Smooth muscle cell (in vitro differentiated cells): ENCODE data around the gene KMT5C. TPM values are rescaled to one million over a fixed set of nuclear protein-coding genes. Genes with fewer than 3 reads are reported as not detected.

ENCODE experiments used
- DNase-seq: peaks from one replicate; lab custom pipeline; 2025; ENCODE audit not compliant: unreplicated experiment; lab: John Stamatoyannopoulos, UW
- H2AFZ ChIP-seq: fragments of 200-600 bp; sonication (generic); 2 replicates; pipeline ENCODE4 v1.6.0; 2016; ENCODE audit warnings: antibody characterized with exemption, low read depth, mild to moderate bottlenecking
- H3F3A ChIP-seq: fragments of 200-600 bp; sonication (generic); 2 replicates; pipeline ENCODE4 v1.6.0; 2017; ENCODE audit warnings: antibody characterized with exemption, low read depth
- H3K27ac ChIP-seq: fragments of 200-600 bp; sonication (generic); 2 replicates; pipeline ENCODE4 v1.5.1; 2016; ENCODE audit warnings: low read depth, mild to moderate bottlenecking
- H3K27me3 ChIP-seq: fragments of 200-600 bp; sonication (generic); 2 replicates; pipeline ENCODE4 v1.6.1; 2016; ENCODE audit warnings: low read depth, mild to moderate bottlenecking
- H3K36me3 ChIP-seq: fragments of 200-600 bp; sonication (generic); 2 replicates; pipeline ENCODE4 v1.5.1; 2016; ENCODE audit warnings: low read depth
- H3K4me1 ChIP-seq: fragments of 200-600 bp; sonication (generic); 2 replicates; pipeline ENCODE4 v1.5.1; 2016; ENCODE audit warnings: low read depth
- H3K4me2 ChIP-seq: fragments of 200-600 bp; sonication (generic); 2 replicates; pipeline ENCODE4 v1.6.0; 2016; ENCODE audit warnings: mild to moderate bottlenecking
- H3K4me3 ChIP-seq: fragments of 200-600 bp; sonication (generic); 2 replicates; pipeline ENCODE4 v1.5.1; 2016; ENCODE audit warnings: mild to moderate bottlenecking
- H3K79me2 ChIP-seq: fragments of 200-600 bp; sonication (generic); 2 replicates; pipeline ENCODE4 v1.6.0; 2016; ENCODE audit warnings: low read depth, mild to moderate bottlenecking
- H3K9ac ChIP-seq: fragments of 200-600 bp; sonication (generic); 2 replicates; pipeline ENCODE4 v1.6.0; 2016; ENCODE audit warnings: low read depth
- H3K9me3 ChIP-seq: fragments of 200-600 bp; sonication (generic); replicated peaks from 2 replicates; pipeline ENCODE4 v1.5.1; 2016; ENCODE audit warnings: low read depth
- H4K20me1 ChIP-seq: fragments of 200-600 bp; sonication (generic); 2 replicates; pipeline ENCODE4 v1.6.0; 2016; ENCODE audit warnings: low read depth
- WGBS: methylation state at CpG from one replicate; pipeline ENCODE4 v1.1.7; 2016; ENCODE audit warnings: low lambda C conversion rate; 5-methylcytosine and 5-hydroxymethylcytosine counted together
- polyA plus RNA-seq: library from polyadenylated mRNA; unstranded; fragments of >200 nt; fragmentation: Nextera tagmentation; extraction: Ambion mirVana; gene quantifications from 2 replicates; pipeline ENCODE4 v1.2.1, GENCODE V29; 2016
- total RNA-seq: library from RNA; depleted of rRNA; stranded (reverse); fragments of >200 nt; gene quantifications from 2 replicates; pipeline ENCODE4 v1.2.3, GENCODE V29; 2014
- TF ChIP-seq, protein P1 (sequence below): fragments of 200-600 bp; sonication (generic); IDR thresholded peaks from 2 replicates; pipeline ENCODE4 v1.5.1; 2017; ENCODE audit warnings: borderline replicate concordance, mild to moderate bottlenecking, antibody characterized with exemption; ENCODE audit not compliant: insufficient read depth, poor library complexity, severe bottlenecking

Gene KMT5C
- total and polyA plus RNA-seq, 2 experiments from 2014 or later, result 23.2 to 26.1 TPM

DNA sequence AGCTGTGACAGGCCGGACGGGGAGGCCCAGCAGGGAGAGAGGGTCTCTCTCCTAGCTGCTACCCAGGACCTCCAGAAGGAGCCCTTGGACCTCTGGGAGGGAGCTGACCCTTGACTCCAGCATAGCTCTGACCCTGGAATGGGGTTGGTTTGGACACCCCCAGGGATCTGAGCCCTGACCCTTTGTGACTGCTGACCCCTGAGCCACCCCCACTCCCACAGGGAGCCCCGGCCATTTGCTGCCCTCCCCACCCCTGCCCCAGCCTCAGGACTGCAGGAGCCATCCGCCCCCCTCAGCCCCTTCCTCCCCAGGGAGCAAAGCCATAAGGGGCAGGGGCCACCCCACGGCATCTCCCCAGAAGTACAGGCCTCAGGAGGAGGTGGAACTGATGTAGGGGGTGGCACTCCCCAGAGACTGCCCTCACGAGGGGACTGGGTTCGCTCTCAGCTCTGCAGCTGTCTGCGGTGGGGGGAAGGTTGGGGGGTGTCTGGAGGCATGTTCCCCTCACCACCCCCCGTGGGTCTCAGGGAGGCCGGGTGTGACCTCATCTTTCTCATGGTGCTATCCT lies 7.8 kb downstream of the KMT5C start:
- no peak overlapping the region for H3K9ac ChIP-seq
- no peaks in the 10 kb centered on the region for H3K79me2 ChIP-seq
- H3K36me3 ChIP-seq, result no peaks in the 10 kb centered on the region
- no peak overlapping the region for H3K27ac ChIP-seq
- H4K20me1 ChIP-seq, result no peaks in the 10 kb centered on the region
- no peaks in the 10 kb centered on the region for H3K9me3 ChIP-seq
- no peaks in the 10 kb centered on the region for H3F3A ChIP-seq
- H3K27me3 ChIP-seq, result peaks cover 5% of the 10 kb centered on the region
- H3K4me2 ChIP-seq, result no peak overlapping the region
- peaks cover 5% of the 10 kb centered on the region for H3K4me1 ChIP-seq
- TF ChIP-seq, protein P1, sequence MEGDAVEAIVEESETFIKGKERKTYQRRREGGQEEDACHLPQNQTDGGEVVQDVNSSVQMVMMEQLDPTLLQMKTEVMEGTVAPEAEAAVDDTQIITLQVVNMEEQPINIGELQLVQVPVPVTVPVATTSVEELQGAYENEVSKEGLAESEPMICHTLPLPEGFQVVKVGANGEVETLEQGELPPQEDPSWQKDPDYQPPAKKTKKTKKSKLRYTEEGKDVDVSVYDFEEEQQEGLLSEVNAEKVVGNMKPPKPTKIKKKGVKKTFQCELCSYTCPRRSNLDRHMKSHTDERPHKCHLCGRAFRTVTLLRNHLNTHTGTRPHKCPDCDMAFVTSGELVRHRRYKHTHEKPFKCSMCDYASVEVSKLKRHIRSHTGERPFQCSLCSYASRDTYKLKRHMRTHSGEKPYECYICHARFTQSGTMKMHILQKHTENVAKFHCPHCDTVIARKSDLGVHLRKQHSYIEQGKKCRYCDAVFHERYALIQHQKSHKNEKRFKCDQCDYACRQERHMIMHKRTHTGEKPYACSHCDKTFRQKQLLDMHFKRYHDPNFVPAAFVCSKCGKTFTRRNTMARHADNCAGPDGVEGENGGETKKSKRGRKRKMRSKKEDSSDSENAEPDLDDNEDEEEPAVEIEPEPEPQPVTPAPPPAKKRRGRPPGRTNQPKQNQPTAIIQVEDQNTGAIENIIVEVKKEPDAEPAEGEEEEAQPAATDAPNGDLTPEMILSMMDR, result no peak
- WGBS, result 99% methylated on average over 9 of the region's 10 CpGs
- no peak overlapping the region for H2AFZ ChIP-seq
- H3K4me3 ChIP-seq, result no peak overlapping the region
- no peak for DNase-seq

GRCh38 chr19:55348317-55349034 lies 8.8 kb downstream of the KMT5C start:
- Histone ChIP-seq H3F3A (no peaks in the 10 kb centered on the region), H4K20me1 (no peaks in the 10 kb centered on the region), H3K4me1 (peaks cover 5% of the 10 kb centered on the region), H2AFZ (no peak overlapping the region), H3K9me3 (no peaks in the 10 kb centered on the region), H3K4me3 (no peak overlapping the region), H3K27ac (no peak overlapping the region), H3K4me2 (no peak overlapping the region), H3K27me3 (peaks cover 14% of the 10 kb centered on the region), H3K79me2 (no peaks in the 10 kb centered on the region), H3K36me3 (no peaks in the 10 kb centered on the region), H3K9ac (no peak overlapping the region)
- no peak for DNase-seq
- TF ChIP-seq, protein P1, result no peak
- 45% methylated on average over 22 of the region's 22 CpGs for WGBS

GRCh38 chr19:55350620-55351315 lies 11.1 kb downstream of the KMT5C start:
- H3K27ac ChIP-seq, result no peak overlapping the region
- H4K20me1 ChIP-seq, result no peaks in the 10 kb centered on the region
- no peak overlapping the region for H3K4me2 ChIP-seq
- H3K79me2 ChIP-seq, result no peaks in the 10 kb centered on the region
- no peaks in the 10 kb centered on the region for H3K9me3 ChIP-seq
- H3K9ac ChIP-seq, result no peak overlapping the region
- no peak overlapping the region for H2AFZ ChIP-seq
- peaks cover 5% of the 10 kb centered on the region for H3K4me1 ChIP-seq
- peaks cover 17% of the 10 kb centered on the region for H3K27me3 ChIP-seq
- 92% methylated on average over 11 of the region's 11 CpGs for WGBS
- TF ChIP-seq, protein P1, result no peak
- no peaks in the 10 kb centered on the region for H3F3A ChIP-seq
- no peak overlapping the region for H3K4me3 ChIP-seq
- no peak for DNase-seq
- H3K36me3 ChIP-seq, result no peaks in the 10 kb centered on the region
